Prostate gland (tissue), 2 donors: Measurements from ENCODE around the gene ZNF426. TPM values are rescaled to one million over a fixed set of nuclear protein-coding genes. Genes with fewer than 3 reads are reported as not detected.

ENCODE experiments used
- DNase-seq: peaks from one replicate; pipeline ENCODE4 v3.0.0-alpha.2; 2019; ENCODE audit warnings: low spot score
- H3K27ac ChIP-seq, 2 donors: fragments of 200-600 bp; sonication (generic); 2 replicates each; pipeline ENCODE4 v1.5.1; 2017 to 2019
- H3K27me3 ChIP-seq: fragments of 200-600 bp; sonication (generic); replicated peaks from 2 replicates; pipeline ENCODE4 v1.5.1; 2019; ENCODE audit not compliant: insufficient read depth
- H3K36me3 ChIP-seq, 2 donors: fragments of 200-600 bp; sonication (generic); 1 replicate in 1 of 2; 2 replicates in 1 of 2; pipeline versions ENCODE4 v1.5.1 to v1.8.1; 2017 to 2019
- H3K4me1 ChIP-seq: fragments of 200-600 bp; sonication (generic); replicated peaks from 2 replicates; pipeline ENCODE4 v1.5.1; 2019
- H3K4me3 ChIP-seq, 2 donors: fragments of 200-600 bp; sonication (generic); 2 replicates each; pipeline ENCODE4 v1.5.1; 2017 to 2019
- H3K9me3 ChIP-seq: fragments of 200-600 bp; sonication (generic); 2 replicates; pipeline ENCODE4 v1.5.1; 2017
- POLR2A ChIP-seq: fragments of 450-650 bp; IDR thresholded peaks from one replicate; pipeline ENCODE4 v1.6.1; 2016; ENCODE audit warnings: antibody characterized with exemption, mild to moderate bottlenecking
- POLR2AphosphoS5 ChIP-seq: sonication (generic); formaldehyde crosslinking; IDR thresholded peaks from one replicate; pipeline ENCODE4 v1.6.1; 2017; ENCODE audit warnings: antibody characterized with exemption
- WGBS: methylation state at CpG from one replicate; pipeline ENCODE4 v1.1.5; 2018; 5-methylcytosine and 5-hydroxymethylcytosine counted together
- intact Hi-C: fragments of 100-400 bp; cut with DNase I; formaldehyde crosslinking; loops from one replicate; pipeline ENCODE4 v1.14.2; 2022
- total RNA-seq, 2 donors: library from RNA; depleted of rRNA; stranded (reverse); fragments of >200 nt; gene quantifications; one replicate each; pipeline ENCODE4 v1.1.0, GENCODE V29; 2016
- TF ChIP-seq, protein P1 (sequence below), 4 experiments: fragments of 200-600 bp in 2 of 4; fragments of 450-650 bp in 2 of 4; sonication (generic) in 2 of 4; IDR thresholded peaks; 1 replicate in 3 of 4; 2 replicates in 1 of 4; pipeline ENCODE4 v1.5.1; 2016 to 2019; ENCODE audit warnings: antibody characterized with exemption in 4 of 4, mild to moderate bottlenecking in 2 of 4, moderate library complexity in 2 of 4

The ZNF426 gene
- total RNA-seq, 2 donors from 2014 or later, result 14.6 to 17.9 TPM

- Histone ChIP-seq H3K36me3 (peaks cover 53 to 84% of the 10 kb centered on the region in 2 donors), H3K27ac (no peak overlapping the region), H3K4me3 (no peak overlapping the region), H3K4me1 (no peaks in the 10 kb centered on the region), H3K27me3 (no peaks in the 10 kb centered on the region), H3K9me3 (peaks cover 15% of the 10 kb centered on the region)
- TF ChIP-seq, protein P1, sequence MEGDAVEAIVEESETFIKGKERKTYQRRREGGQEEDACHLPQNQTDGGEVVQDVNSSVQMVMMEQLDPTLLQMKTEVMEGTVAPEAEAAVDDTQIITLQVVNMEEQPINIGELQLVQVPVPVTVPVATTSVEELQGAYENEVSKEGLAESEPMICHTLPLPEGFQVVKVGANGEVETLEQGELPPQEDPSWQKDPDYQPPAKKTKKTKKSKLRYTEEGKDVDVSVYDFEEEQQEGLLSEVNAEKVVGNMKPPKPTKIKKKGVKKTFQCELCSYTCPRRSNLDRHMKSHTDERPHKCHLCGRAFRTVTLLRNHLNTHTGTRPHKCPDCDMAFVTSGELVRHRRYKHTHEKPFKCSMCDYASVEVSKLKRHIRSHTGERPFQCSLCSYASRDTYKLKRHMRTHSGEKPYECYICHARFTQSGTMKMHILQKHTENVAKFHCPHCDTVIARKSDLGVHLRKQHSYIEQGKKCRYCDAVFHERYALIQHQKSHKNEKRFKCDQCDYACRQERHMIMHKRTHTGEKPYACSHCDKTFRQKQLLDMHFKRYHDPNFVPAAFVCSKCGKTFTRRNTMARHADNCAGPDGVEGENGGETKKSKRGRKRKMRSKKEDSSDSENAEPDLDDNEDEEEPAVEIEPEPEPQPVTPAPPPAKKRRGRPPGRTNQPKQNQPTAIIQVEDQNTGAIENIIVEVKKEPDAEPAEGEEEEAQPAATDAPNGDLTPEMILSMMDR (IDR thresholded peaks at IDR 0.05), result no peak
- TF ChIP-seq POLR2AphosphoS5 (no peak), POLR2A (no peak)
- intact Hi-C loops, result loop anchor here (10.0 kb wide), 1 partner anchor 97 kb away; the partner anchor contains the start of gene ZNF266
- WGBS, result 98% methylated on average over 4 of the region's 4 CpGs
- no peak for DNase-seq
Observed at GRCh38 chr19:9531933-9532332, 6.5 kb downstream of the ZNF426 start.

GRCh38 chr19:9528757-9529336 lies 9.6 kb downstream of the ZNF426 start:
- Histone ChIP-seq H3K36me3 (peaks cover 44 to 65% of the 10 kb centered on the region in 2 donors), H3K27me3 (no peaks in the 10 kb centered on the region), H3K4me1 (no peaks in the 10 kb centered on the region), H3K27ac (no peak overlapping the region), H3K9me3 (peaks cover 19% of the 10 kb centered on the region), H3K4me3 (no peak overlapping the region)
- no peak for TF ChIP-seq POLR2A
- TF ChIP-seq, protein P1 (IDR thresholded peaks at IDR 0.05), result no peak
- no peak for TF ChIP-seq POLR2AphosphoS5
- intact Hi-C loops, result no loop called here
- no peak for DNase-seq
- 97% methylated on average over 5 of the region's 5 CpGs for WGBS

DNA sequence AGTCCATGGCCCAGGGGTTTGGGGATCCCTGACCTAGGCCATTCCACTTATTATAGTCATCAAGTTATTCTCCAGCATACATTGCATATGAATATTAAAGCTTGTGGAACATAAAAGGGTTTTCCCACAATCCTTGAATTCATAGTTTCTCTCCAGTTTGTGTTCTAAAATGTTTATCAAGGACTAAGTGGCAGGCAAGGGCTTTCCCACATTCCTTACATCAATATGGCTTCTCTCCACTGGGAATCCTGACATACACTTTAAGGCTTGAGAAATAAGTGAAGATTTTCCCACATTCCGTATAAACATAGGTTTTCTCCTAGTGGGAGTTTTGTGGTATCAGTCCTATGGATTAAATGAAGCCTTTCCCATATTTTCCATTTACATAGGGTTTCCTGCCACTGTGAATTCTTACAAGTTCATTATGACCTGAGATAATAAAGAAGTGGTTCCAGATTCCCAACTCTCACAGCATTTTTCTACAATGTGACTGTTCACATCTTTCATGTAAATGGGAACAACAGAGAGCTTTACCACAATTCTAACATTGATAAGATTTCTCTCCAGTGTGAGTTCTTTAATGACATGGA lies 14.5 kb downstream of the ZNF426 start:
- H3K27ac ChIP-seq, result no peak overlapping the region
- WGBS, result 100% methylated on average over 1 of the region's 1 CpG
- intact Hi-C loops, result no loop called here
- H3K4me3 ChIP-seq, result no peak overlapping the region
- H3K9me3 ChIP-seq, result peaks cover 10% of the 10 kb centered on the region
- H3K4me1 ChIP-seq, result no peaks in the 10 kb centered on the region
- H3K27me3 ChIP-seq, result no peaks in the 10 kb centered on the region
- DNase-seq, result no peak
- TF ChIP-seq, protein P1 (IDR thresholded peaks at IDR 0.05), result no peak
- TF ChIP-seq POLR2AphosphoS5, result no peak
- TF ChIP-seq POLR2A, result no peak
- H3K36me3 ChIP-seq, result peaks cover 10 to 16% of the 10 kb centered on the region in 2 donors

DNA sequence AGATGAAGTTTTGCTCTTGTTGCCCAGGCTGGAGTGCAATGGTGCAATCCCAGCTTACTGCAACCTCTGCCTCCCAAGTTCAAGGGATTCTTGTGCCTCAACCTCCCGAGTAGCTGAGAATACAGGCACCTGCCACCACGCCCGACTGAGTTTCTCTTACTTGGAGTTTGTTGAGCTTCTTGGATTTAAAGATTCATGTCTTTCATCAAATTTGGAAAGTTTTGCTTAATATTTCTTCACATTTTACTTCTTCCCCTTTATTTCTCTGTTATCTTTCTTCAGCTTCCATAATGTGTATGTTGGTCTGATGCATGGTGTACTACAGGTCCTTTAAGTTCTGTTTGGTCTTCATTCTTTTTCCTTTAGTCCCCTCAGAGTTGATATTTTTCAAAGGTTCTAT lies 31.2 kb downstream of the ZNF426 start:
- H3K27me3 ChIP-seq, result no peaks in the 10 kb centered on the region
- H3K9me3 ChIP-seq, result no peaks in the 10 kb centered on the region
- DNase-seq, result no peak
- intact Hi-C loops, result no loop called here
- TF ChIP-seq POLR2AphosphoS5 (no peak), POLR2A (no peak)
- TF ChIP-seq, protein P1 (IDR thresholded peaks at IDR 0.05), result no peak
- H3K4me3 ChIP-seq, result no peak overlapping the region
- no peaks in the 10 kb centered on the region for H3K4me1 ChIP-seq
- 86% methylated on average over 3 of the region's 3 CpGs for WGBS
- no peaks in the 10 kb centered on the region for H3K36me3 ChIP-seq
- H3K27ac ChIP-seq, result no peak overlapping the region

DNA sequence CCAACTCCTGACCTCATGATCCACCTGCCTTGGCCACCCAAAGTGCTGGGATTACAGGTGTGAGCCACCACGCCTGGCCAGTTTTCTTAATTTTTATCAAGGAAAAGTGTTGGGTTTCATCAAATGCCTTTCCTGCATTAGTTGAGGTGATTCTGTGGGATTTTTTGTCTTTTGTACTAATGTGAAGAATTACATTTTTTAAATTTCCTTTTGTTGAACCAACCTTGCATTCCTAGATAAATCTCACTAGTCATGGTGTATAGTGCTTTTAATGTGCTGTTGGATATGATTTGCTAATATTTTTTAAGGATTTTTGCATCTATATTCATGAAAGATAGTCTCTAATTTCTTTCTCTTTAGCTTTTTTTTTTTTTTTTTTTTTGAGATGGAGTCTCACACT lies 37.6 kb downstream of the ZNF426 start:
- WGBS, result 95% methylated on average over 1 of the region's 1 CpG
- no peak overlapping the region for H3K4me3 ChIP-seq
- no peaks in the 10 kb centered on the region for H3K4me1 ChIP-seq
- no peak overlapping the region for H3K27ac ChIP-seq
- no peaks in the 10 kb centered on the region for H3K27me3 ChIP-seq
- H3K9me3 ChIP-seq, result no peaks in the 10 kb centered on the region
- no peak for TF ChIP-seq POLR2AphosphoS5
- no peak for TF ChIP-seq POLR2A
- TF ChIP-seq, protein P1 (IDR thresholded peaks at IDR 0.05), result no peak
- H3K36me3 ChIP-seq, result no peaks in the 10 kb centered on the region
- DNase-seq, result no peak
- intact Hi-C loops, result no loop called here
